Fibroblast of mammary gland (primary cell): ENCODE results near the gene PLXNA4.

Experiments used
- DNase-seq: peaks from one replicate; pipeline ENCODE4 v3.0.0-alpha.2; 2010; ENCODE audit warnings: low read depth
- H3K4me3 ChIP-seq: 2 replicates; pipeline ENCODE4 v1.5.1; 2011; ENCODE audit warnings: low read depth, mild to moderate bottlenecking, low read length, moderate library complexity; ENCODE audit not compliant: control insufficient read depth
- TF ChIP-seq, protein P1 (sequence below): conservative IDR thresholded peaks from 2 replicates; pipeline ENCODE4 v1.5.1; 2011; ENCODE audit warnings: low read depth, low read length, inconsistent platforms; ENCODE audit not compliant: control insufficient read depth, insufficient read depth

Gene PLXNA4

DNA sequence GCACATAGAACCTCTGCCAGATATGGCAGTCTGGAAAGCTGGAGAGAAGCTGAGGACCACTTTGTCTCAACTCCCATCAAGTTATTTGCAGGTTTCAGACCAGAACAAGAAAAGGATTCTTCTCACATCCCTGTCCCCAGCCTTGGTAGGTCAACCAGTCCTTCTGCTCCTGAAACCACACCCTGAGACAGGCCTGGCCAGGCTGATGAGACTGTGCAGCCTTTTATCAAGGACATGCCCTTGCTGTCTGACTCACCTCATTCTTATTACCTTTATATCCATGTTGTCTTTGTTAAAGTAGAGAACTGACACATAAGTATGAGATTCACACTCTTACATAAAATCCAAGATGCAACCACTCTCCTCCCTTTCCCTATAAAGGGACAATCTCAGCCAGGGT is 354.9 kb downstream of the PLXNA4 start:
- no peak overlapping the region for H3K4me3 ChIP-seq
- TF ChIP-seq, protein P1, sequence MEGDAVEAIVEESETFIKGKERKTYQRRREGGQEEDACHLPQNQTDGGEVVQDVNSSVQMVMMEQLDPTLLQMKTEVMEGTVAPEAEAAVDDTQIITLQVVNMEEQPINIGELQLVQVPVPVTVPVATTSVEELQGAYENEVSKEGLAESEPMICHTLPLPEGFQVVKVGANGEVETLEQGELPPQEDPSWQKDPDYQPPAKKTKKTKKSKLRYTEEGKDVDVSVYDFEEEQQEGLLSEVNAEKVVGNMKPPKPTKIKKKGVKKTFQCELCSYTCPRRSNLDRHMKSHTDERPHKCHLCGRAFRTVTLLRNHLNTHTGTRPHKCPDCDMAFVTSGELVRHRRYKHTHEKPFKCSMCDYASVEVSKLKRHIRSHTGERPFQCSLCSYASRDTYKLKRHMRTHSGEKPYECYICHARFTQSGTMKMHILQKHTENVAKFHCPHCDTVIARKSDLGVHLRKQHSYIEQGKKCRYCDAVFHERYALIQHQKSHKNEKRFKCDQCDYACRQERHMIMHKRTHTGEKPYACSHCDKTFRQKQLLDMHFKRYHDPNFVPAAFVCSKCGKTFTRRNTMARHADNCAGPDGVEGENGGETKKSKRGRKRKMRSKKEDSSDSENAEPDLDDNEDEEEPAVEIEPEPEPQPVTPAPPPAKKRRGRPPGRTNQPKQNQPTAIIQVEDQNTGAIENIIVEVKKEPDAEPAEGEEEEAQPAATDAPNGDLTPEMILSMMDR = no peak
- DNase-seq = no peak

GRCh38 chr7:132220060-132220459 is 356.2 kb downstream of the PLXNA4 start:
- TF ChIP-seq, protein P1 = no peak
- no peak for DNase-seq
- H3K4me3 ChIP-seq = no peak overlapping the region

DNA sequence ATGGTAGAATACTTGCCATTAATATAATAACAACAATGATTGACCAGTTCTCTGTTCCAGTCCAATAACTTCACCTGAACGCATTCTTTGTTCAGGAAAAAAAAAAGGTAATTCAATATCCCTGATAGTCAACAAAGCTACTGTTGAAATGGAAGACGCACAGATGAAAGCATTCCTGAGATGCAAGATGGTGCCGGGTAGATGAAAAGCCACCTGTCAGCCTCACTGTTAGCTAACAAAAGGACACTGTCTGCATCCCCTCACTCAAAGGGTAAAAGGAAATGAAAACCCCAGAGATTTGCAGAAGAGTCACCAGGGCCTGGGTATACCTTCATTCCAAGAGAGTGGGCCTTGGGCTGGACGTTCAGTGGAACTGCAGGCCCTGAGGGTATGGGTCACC is 357.4 kb downstream of the PLXNA4 start:
- DNase-seq = no peak
- TF ChIP-seq, protein P1 = no peak
- H3K4me3 ChIP-seq = no peak overlapping the region

- no peak overlapping the region for H3K4me3 ChIP-seq
- DNase-seq = no peak
- TF ChIP-seq, protein P1 = no peak
Measured at GRCh38 chr7:132216847-132217525, 359.3 kb downstream of the PLXNA4 start.

DNA sequence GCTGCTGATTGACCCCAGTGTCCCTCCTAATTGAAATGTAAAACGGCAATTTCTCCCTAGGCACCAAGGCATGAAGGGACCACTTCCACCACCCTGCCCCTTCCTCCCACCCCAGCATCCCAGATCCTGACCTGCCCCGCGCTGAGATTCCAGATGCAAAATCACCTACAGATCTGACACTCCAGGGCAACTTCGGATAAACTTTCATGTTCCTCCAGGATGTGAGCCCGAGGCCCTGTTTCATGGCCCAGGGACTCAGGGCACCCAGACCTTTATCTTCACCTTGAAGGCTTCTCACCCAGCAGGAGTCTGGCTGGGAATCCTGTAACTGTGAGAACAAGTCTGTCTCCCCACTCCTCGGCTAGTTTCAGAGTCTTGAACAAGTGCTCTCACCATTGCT is 361.8 kb downstream of the PLXNA4 start:
- DNase-seq = no peak
- H3K4me3 ChIP-seq = no peak overlapping the region
- TF ChIP-seq, protein P1 = no peak

- TF ChIP-seq, protein P1 = no peak
- no peak for DNase-seq
- H3K4me3 ChIP-seq = no peak overlapping the region
Measured at GRCh38 chr7:132213583-132213982, 362.7 kb downstream of the PLXNA4 start.

DNA sequence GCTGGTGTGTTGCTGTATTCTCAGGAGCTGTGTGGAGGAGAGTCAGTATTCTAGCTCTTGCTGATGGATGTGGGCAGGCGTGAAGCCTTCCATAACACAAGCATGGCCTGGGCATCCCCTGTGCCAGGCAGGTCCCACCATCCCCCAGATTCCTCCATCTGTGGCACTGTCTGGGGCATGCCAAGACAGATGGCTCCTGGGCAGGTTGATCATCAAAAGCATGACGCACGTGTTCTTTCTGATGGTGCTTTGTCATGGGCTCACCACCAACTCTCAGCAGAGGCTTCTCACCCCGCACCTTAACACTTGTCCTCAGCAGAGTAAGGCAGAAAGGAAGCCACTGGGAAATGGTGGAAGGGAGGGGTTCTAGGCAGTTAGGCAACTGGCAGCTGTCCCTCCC is 364.3 kb downstream of the PLXNA4 start:
- TF ChIP-seq, protein P1 = no peak
- no peak overlapping the region for H3K4me3 ChIP-seq
- no peak for DNase-seq
